Ascending aorta (tissue), 2 donors: ENCODE results near the gene FRMD3. TPM values are rescaled to one million over a fixed set of nuclear protein-coding genes. Genes with fewer than 3 reads are reported as not detected.

Experiments
- DNase-seq, 2 donors: peaks; one replicate each; pipeline ENCODE4 v3.0.0-alpha.2; 2019; ENCODE audit warnings: low spot score in 2 of 2
- H3K27ac ChIP-seq, 2 donors: fragments of 200-600 bp; sonication (generic); one replicate each; pipeline ENCODE4 v1.5.1; 2016 to 2017; ENCODE audit warnings: mild to moderate bottlenecking in 1 of 2
- H3K27me3 ChIP-seq: fragments of 200-600 bp; sonication (generic); one replicate; pipeline ENCODE4 v1.5.1; 2017
- H3K36me3 ChIP-seq, 2 donors: fragments of 200-600 bp; sonication (generic); one replicate each; pipeline ENCODE4 v1.5.1; 2016
- H3K4me1 ChIP-seq, 2 donors: fragments of 200-600 bp; sonication (generic); one replicate each; pipeline ENCODE4 v1.5.1; 2016 to 2017; ENCODE audit warnings: mild to moderate bottlenecking in 1 of 2
- H3K4me3 ChIP-seq, 2 donors: fragments of 200-600 bp; sonication (generic); one replicate each; pipeline ENCODE4 v1.5.1; 2016 to 2017; ENCODE audit warnings: mild to moderate bottlenecking in 1 of 2
- H3K9me3 ChIP-seq, 2 donors: fragments of 200-600 bp; sonication (generic); one replicate each; pipeline ENCODE4 v1.5.1; 2016
- CTCF ChIP-seq, 3 experiments: fragments of 200-600 bp in 2 of 3; fragments of 450-650 bp in 1 of 3; sonication (generic) in 2 of 3; IDR thresholded peaks; one replicate each; pipeline ENCODE4 v1.5.1; 2016 to 2019; ENCODE audit warnings: antibody characterized with exemption in 3 of 3, mild to moderate bottlenecking in 1 of 3, moderate library complexity in 1 of 3
- intact Hi-C: fragments of 100-400 bp; cut with DNase I; formaldehyde crosslinking; loops from one replicate; pipeline ENCODE4 v1.15.1; 2023
- total RNA-seq: library from RNA; depleted of rRNA; stranded (reverse); fragments of >200 nt; gene quantifications from one replicate; pipeline ENCODE4 v1.1.0, GENCODE V29; 2016

The FRMD3 gene
- total RNA-seq, 1 donor from 2014 or later, result 8.5 TPM

GRCh38 chr9:83449166-83449565, 89.0 kb downstream of the FRMD3 start:
- no peak overlapping the region for H3K4me3 ChIP-seq
- intact Hi-C loops, result loop anchor here (10.0 kb wide), 1 partner anchor 84 kb away; no protein-coding TSS in a partner anchor
- no peaks in the 10 kb centered on the region for H3K36me3 ChIP-seq
- H3K27me3 ChIP-seq, result no peaks in the 10 kb centered on the region
- no peak for DNase-seq
- TF ChIP-seq CTCF (IDR thresholded peaks at IDR 0.05), result no peak
- H3K9me3 ChIP-seq, result no peaks in the 10 kb centered on the region
- no peak overlapping the region for H3K27ac ChIP-seq
- H3K4me1 ChIP-seq, result peaks cover 0 to 16% of the 10 kb centered on the region in 2 donors

- Histone ChIP-seq H3K9me3 (no peaks in the 10 kb centered on the region), H3K4me3 (no peak overlapping the region), H3K36me3 (no peaks in the 10 kb centered on the region), H3K27me3 (no peaks in the 10 kb centered on the region), H3K4me1 (peaks cover 0 to 20% of the 10 kb centered on the region in 2 donors), H3K27ac (no peak overlapping the region)
- DNase-seq, result no peak
- no peak for TF ChIP-seq CTCF (IDR thresholded peaks at IDR 0.05)
- intact Hi-C loops, result loop anchor here (10.0 kb wide), 1 partner anchor 84 kb away; no protein-coding TSS in a partner anchor
Observed at GRCh38 chr9:83448626-83449025, 89.6 kb downstream of the FRMD3 start.

GRCh38 chr9:83447351-83447750, 90.8 kb downstream of the FRMD3 start:
- intact Hi-C loops, result loop anchor here (10.0 kb wide), 1 partner anchor 83 kb away; no protein-coding TSS in a partner anchor
- Histone ChIP-seq H3K4me1 (peaks cover 0 to 20% of the 10 kb centered on the region in 2 donors), H3K4me3 (no peak overlapping the region), H3K9me3 (no peaks in the 10 kb centered on the region), H3K27me3 (no peaks in the 10 kb centered on the region), H3K27ac (no peak overlapping the region), H3K36me3 (no peaks in the 10 kb centered on the region)
- no peak for DNase-seq
- no peak for TF ChIP-seq CTCF (IDR thresholded peaks at IDR 0.05)

GRCh38 chr9:83445703-83446265, 92.4 kb downstream of the FRMD3 start:
- no peaks in the 10 kb centered on the region for H3K36me3 ChIP-seq
- no peak for TF ChIP-seq CTCF (IDR thresholded peaks at IDR 0.05)
- H3K9me3 ChIP-seq, result no peaks in the 10 kb centered on the region
- H3K27me3 ChIP-seq, result no peaks in the 10 kb centered on the region
- no peak overlapping the region for H3K4me3 ChIP-seq
- intact Hi-C loops, result loop anchor here (10.0 kb wide), 1 partner anchor 81 kb away; no protein-coding TSS in a partner anchor
- no peak overlapping the region for H3K27ac ChIP-seq
- H3K4me1 ChIP-seq, result peaks cover 0 to 23% of the 10 kb centered on the region in 2 donors
- no peak for DNase-seq

- intact Hi-C loops, result loop anchor here (10.0 kb wide), 1 partner anchor 79 kb away; no protein-coding TSS in a partner anchor
- H3K27me3 ChIP-seq, result no peaks in the 10 kb centered on the region
- H3K9me3 ChIP-seq, result no peaks in the 10 kb centered on the region
- DNase-seq, result peak in 1 of 2 donors; percentile 74
- TF ChIP-seq CTCF (IDR thresholded peaks at IDR 0.05), result no peak
- H3K27ac ChIP-seq, result peak overlapping the region; percentile 60 to 75
- H3K4me3 ChIP-seq, result no peak overlapping the region
- H3K4me1 ChIP-seq, result peaks cover 0 to 25% of the 10 kb centered on the region in 2 donors
- no peaks in the 10 kb centered on the region for H3K36me3 ChIP-seq
Observed at GRCh38 chr9:83444110-83444509, 94.1 kb downstream of the FRMD3 start.
